DOHH2 (cell line): ENCODE measurements around the gene ZFPM1.

ENCODE experiments used
- EZH2phosphoT487 ChIP-seq: fragments of 200-600 bp; sonication (generic); IDR thresholded peaks from 2 replicates; pipeline ENCODE4 v1.6.1; 2017; ENCODE audit warnings: borderline replicate concordance, mild to moderate bottlenecking, antibody characterized with exemption, low read length, moderate library complexity, mixed read lengths
- TF ChIP-seq, protein P1 (sequence below): fragments of 200-600 bp; sonication (generic); IDR thresholded peaks from one replicate; pipeline ENCODE4 v1.5.1; 2014; ENCODE audit warnings: antibody characterized with exemption, mild to moderate bottlenecking, low read depth, low read length; ENCODE audit not compliant: poor library complexity, severe bottlenecking

DNA sequence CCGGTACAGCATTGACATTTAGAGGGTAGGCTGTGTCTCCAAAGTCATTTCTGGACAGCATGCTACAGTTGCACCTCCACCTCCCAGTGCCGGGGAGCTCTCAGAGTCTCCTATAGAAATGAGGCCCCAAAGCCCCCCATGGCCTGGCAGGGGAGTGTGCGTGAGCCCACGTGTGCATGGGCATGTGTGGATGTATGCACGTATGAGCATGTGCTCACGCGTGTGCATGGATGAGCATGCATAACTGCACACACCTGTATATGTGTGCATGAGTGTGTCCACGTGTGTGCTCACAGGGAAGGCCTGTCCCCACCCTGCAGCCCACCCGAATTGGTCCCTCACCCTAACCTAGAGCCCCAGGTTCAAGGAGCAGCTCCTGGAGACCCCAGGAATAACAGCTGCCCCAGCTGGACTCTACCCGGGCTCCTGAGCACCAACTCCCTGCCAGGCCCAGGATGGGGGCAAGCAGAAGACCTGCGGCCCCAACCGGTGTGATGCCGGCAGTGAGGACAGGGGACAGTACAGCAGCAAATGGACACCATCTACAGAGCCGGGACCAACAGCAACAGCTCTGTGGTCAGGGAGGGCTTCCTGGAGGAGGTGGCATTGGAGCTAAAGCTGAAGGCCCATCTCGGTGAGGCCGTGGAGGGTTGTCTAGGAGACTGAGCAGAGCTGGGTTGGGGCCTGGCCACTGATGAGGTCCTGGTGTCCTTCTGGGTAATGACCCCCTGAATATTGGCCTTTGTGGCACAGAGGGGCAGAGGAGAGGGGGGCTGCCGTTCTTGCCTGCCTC, 35.2 kb upstream of the ZFPM1 start:
- TF ChIP-seq, protein P1, sequence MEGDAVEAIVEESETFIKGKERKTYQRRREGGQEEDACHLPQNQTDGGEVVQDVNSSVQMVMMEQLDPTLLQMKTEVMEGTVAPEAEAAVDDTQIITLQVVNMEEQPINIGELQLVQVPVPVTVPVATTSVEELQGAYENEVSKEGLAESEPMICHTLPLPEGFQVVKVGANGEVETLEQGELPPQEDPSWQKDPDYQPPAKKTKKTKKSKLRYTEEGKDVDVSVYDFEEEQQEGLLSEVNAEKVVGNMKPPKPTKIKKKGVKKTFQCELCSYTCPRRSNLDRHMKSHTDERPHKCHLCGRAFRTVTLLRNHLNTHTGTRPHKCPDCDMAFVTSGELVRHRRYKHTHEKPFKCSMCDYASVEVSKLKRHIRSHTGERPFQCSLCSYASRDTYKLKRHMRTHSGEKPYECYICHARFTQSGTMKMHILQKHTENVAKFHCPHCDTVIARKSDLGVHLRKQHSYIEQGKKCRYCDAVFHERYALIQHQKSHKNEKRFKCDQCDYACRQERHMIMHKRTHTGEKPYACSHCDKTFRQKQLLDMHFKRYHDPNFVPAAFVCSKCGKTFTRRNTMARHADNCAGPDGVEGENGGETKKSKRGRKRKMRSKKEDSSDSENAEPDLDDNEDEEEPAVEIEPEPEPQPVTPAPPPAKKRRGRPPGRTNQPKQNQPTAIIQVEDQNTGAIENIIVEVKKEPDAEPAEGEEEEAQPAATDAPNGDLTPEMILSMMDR, result no peak
- TF ChIP-seq EZH2phosphoT487, result no peak
